Left colon (tissue), 2 donors: ENCODE data around the gene AKAP1. TPM values are rescaled to one million over a fixed set of nuclear protein-coding genes. Genes with fewer than 3 reads are reported as not detected.
A peak's percentile ranks its signal among the peaks of the same experiment; 100 is the strongest.
"Not testable (repeated sequence)": the region's sequence is repeated elsewhere in the genome, so short reads cannot be mapped to it uniquely, and the experiment has no call there.

ENCODE experiments used
- ATAC-seq: fragments of 200-7000 bp; cut with Tn5 transposase; one replicate; pipeline ENCODE4 v1.9.1; 2020; ENCODE audit warnings: mild to moderate bottlenecking, moderate library complexity
- DNase-seq, 2 donors: peaks; one replicate each; pipeline ENCODE4 v3.0.0-alpha.2; 2020
- intact Hi-C, 2 donors: fragments of 100-400 bp; cut with DNase I in 1 of 2; cut with micrococcal nuclease in 1 of 2; formaldehyde crosslinking; loops; one replicate each; pipeline versions ENCODE4 v1.11.2 to v1.14.0; 2022; cut with DNase I, micrococcal nuclease
- total RNA-seq, 2 donors: library from RNA; stranded (reverse); fragmentation: NEBNext Ultra II Directional; extraction: Animal tissue kit (Norgen Biotek cat#: 25700); gene quantifications; one replicate each; pipeline ENCODE4 v1.2.1, GENCODE V29; 2021
- donor health status: DM: no; HTN: no; CAD: no.
- donor health status: DM: yes; HTN: yes; CAD: no.

AKAP1 gene
- total RNA-seq, 2 donors from 2014 or later, result 129 to 145 TPM

DNA sequence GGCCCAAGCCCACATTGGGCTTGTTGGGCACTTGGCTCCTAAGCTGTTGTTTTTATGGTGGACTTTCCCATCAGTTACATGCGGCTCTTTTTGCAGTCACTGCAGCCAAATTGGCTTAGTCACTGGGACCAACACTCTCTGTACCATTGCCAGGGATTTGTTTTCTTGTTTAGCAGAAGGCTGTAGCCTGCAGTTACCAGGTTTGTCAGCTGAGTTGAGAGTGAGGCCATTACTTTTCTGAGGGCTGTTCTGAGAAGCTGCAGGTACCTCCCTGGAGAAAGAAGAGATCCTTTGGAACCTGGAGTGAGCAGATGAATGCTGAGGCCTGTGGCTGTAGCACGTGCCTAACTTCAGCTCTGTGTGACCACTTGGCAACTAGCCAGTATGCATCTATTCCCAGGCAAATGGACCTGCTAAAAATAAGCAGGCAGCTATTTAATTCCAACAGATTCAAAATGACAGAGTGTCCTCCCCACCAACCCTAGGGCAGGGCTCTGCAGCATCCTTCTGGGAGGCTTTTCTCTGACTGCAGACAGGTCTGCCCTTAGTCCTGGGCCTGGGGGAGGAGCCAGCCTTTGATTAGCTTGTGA lies 12.9 kb downstream of the AKAP1 start:
- DNase-seq (no peak), ATAC-seq (no peak)
- intact Hi-C loops, result no loop called here

DNA sequence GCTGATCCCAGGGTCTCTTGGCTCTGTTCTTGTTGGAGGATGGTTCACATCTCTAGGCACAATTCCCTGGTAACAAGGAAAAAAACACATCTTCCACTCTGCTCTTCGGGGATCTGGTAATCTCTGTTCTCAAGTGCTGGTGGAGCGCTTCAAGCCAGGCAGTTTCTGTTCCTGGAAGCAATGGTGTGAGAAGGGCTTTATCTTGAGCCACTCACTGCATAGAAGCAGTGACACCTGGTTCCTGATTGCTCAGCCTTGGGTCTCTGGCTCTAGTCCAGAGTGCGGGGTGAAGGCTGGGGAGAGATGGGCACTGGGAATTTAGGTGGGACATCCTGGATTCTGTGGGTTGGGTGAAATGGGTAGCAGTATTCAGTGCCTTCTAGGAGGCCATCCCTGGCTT lies 14.1 kb downstream of the AKAP1 start:
- peak; percentile 44 for ATAC-seq
- intact Hi-C loops, result no loop called here
- DNase-seq, result no peak

DNA sequence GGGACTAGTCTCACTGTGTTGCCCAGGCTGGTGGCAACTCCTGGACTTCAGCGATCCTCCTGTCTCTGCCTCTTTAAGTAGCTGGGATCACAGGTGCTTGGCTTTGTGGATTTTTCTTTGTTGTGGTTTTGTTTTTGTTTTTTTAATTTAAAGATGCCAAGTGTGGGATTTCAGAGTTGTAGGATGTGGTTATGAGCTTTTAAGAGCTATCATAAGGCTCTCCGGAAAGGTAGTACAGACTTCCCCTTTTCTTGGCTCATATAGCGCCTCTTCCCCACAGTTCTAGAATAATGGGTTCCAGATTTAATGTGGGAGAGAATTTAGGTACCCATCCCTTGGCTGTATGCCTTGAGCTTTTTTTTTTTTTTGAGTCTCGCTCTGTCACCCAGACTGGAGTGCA lies 17.1 kb downstream of the AKAP1 start:
- intact Hi-C loops, result no loop called here
- no peak for ATAC-seq
- DNase-seq, result no peak

DNA sequence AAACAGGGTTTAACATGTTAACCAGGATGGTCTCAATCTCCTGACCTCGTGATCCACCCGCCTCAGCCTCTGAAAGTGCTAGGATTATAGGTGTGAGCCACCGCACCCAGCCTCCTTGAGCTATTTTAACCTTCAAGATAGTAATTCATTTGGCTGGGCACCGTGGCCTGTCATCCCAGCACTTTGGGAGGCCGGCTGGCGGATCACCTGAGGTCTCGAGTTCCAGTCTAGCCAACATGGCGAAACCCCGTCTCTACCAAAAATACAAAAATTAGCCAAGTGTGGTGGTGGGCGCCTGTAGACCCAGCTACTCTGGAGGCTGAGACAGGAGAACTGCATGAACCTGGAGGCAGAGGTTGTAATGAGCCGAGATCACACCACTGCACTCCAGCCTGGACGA lies 17.6 kb downstream of the AKAP1 start:
- DNase-seq, ATAC-seq, intact Hi-C loops: not testable (repeated sequence)

DNA sequence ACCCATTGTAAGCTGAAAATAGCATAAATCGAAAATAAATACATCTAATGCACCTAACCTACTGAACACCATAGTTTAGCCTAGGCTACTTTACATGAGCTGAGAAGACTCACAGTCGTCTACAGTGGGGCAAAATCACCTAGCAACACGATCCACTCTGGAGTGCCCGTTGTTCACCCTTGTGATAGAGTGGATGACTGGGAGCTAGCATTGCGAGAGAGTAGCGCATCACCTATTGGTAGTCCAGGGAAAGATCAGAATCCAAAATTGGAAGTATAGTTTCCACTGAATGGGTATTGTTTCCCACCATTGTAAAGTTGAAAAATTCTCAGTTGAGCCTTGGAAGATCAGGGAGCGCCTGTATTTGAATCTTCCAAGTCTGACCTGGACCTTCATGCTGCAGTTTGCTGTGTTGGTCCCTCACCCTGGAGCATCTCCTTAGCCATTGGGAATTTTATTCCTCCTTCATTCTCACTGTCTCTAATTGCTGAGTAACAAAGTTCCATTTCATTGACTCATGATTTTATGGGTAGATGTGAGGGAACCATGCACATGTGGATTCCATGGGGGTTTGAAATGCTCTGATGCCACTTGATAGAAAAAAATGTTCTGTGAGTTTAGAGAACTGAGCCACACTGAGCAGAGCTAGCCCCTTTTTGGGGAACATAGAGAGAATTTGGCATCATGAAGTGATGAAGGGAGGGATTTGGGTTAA lies 19.6 kb downstream of the AKAP1 start:
- intact Hi-C loops, result no loop called here
- no peak for DNase-seq
- ATAC-seq, result no peak

DNA sequence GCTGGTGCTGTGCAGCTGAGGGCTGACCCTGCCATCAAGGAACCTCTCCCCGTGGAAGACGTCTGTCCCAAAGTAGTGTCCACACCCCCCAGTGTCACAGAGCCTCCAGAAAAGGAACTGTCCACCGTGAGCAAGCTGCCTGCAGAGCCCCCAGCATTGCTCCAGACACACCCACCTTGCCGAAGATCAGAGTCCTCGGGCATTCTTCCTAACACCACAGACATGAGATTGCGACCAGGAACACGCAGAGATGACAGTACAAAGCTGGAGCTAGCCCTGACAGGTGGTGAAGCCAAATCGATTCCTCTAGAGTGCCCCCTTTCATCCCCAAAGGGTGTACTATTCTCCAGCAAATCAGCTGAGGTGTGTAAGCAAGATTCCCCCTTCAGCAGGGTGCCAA lies 20.5 kb downstream of the AKAP1 start:
- intact Hi-C loops, result no loop called here
- ATAC-seq (peak; percentile 17), DNase-seq (no peak)

DNA sequence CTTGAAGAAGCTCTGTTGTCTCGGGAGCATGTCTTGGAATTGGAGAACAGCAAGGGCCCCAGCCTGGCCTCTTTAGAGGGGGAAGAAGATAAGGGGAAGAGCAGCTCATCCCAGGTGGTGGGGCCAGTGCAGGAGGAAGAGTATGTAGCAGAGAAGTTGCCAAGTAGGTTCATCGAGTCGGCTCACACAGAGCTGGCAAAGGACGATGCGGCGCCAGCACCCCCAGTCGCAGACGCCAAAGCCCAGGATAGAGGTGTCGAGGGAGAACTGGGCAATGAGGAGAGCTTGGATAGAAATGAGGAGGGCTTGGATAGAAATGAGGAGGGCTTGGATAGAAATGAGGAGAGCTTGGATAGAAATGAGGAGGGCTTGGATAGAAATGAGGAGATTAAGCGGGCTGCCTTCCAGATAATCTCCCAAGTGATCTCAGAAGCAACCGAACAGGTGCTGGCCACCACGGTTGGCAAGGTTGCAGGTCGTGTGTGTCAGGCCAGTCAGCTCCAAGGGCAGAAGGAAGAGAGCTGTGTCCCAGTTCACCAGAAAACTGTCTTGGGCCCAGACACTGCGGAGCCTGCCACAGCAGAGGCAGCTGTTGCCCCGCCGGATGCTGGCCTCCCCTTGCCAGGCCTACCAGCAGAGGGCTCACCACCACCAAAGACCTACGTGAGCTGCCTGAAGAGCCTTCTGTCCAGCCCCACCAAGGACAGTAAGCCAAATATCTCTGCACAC lies 21.2 kb downstream of the AKAP1 start:
- DNase-seq (peak; percentile 47 to 55), ATAC-seq (peak; percentile 31)
- intact Hi-C loops, result no loop called here

DNA sequence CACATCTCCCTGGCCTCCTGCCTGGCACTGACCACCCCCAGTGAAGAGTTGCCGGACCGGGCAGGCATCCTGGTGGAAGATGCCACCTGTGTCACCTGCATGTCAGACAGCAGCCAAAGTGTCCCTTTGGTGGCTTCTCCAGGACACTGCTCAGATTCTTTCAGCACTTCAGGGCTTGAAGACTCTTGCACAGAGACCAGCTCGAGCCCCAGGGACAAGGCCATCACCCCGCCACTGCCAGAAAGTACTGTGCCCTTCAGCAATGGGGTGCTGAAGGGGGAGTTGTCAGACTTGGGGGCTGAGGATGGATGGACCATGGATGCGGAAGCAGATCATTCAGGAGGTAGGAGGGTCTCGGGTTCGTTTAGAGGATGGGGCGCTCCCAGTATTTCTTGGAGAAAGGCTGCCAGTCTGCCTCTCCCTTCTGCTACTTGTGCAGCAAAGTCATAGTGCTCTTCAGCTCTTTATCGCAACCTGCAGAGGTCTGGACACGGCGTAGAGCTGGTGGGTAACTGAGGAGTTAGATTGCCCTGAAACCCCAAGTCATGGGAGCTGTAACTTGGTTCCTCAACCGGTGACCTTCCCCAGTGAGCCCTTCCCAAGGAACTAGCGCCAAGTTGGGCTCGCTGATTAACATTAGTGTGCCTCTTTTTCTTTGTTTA lies 21.9 kb downstream of the AKAP1 start:
- intact Hi-C loops, result no loop called here
- ATAC-seq, result no peak

DNA sequence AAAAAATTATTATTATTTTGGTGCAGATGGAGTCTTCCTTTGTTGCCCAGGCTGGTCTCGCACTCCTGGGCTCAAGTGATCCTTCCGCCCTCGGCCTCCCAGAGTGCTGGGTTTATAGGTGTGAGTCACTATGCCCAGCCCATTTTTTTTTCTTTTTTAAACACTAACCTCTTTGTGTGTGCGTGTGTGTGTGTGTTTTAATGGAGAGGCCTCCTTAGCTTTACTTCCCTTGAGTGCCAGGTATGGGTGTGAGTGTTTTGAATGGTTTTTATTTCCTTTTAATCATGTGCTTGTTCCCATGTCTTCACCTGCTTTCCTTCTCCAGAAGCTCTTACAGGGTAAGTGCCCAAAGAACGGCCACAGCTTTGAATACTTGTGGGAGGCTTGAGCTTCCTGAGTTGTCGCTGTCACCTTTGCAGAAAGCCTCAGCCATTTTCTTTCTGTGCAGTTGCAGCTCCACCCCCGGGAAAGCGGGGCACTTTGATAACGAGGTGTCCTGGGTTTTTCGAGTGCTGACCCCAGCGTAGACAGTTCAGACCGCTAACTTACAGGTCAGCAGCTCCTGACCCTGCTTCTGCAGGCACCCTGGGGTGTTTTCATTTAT lies 22.6 kb downstream of the AKAP1 start:
- DNase-seq (peak; percentile 69 to 81), ATAC-seq (peak; percentile 80)
- intact Hi-C loops, result no loop called here

More for the DNA sequence above, 21.9 kb downstream of the AKAP1 start:
- no peak for DNase-seq

DNA sequence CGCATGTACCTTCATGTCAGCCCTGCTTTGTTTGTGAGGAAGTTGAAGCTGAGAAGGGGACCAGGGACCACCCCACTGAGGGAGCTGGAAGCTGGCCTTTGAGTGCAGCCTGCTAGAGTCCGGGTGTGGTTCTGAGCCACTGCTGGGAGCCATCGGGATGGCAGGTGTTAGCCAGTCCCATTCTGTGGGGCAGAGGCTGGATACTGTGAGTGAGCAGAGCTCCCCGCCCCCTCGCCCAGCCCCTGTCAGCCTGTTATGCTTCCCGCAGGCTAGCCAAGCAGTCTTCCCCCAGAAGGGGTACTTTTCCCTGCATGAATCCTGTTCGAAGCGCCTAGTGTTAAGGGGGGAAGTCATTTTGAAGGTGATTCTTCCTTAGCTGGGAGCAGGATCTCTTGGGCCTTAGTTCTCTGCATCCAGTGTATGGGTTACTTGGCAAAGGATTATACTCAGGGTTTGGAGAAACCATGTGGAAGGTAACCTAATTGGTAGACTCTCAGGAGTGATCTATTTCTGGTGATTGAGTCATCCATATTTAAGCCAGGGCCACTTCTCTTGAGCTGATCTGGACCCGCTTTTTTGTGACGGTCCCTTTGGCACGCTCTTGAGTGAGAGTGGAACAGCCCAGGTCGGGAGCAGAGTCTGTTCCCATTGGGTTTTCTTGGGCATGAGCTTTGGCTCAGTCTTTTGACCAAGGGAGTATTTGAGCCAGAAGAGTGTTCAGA lies 23.8 kb downstream of the AKAP1 start:
- ATAC-seq (peak; percentile 67), DNase-seq (peak; percentile 69 to 80)
- intact Hi-C loops, result no loop called here

DNA sequence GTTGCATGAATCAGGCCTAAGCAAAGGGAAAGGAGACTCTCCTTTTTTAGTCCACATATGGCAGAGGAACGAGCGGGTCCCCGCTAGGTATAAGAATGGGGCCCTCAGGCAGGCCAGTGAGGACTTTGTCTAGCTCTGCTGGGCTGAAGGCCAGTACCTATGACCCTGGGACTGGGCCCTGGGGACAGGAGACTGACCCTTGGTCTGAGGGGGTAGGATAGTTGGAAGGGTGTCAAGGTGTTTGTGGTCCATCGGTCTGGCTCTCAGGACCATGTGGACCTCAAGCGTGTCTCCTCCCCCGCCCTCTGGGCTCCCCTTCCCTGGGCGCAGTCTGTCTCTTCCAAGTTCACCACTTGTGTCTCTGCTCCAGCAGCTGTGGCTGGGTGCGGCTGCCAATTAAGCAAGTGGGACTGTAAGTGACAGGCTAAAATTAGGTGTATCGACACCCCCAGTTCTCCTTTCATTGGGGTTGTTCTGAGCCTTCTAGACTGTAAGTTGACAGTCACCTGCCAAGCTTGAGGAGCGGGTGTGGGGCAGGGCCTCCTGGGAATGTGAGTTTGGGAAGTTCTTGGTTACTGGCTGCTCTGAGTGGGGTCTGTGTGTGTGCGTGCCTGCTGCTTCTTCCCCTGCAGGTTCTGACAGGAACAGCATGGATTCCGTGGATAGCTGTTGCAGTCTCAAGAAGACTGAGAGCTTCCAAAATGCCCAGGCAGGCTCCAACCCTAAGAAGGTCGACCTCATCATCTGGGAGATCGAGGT lies 24.5 kb downstream of the AKAP1 start:
- DNase-seq (peak; percentile 59 to 62), ATAC-seq (peak; percentile 28)
- intact Hi-C loops, result loop anchor here in 1 of 2 donors (10.0 kb wide), 1 partner anchor 105 kb away; no protein-coding TSS in a partner anchor

DNA sequence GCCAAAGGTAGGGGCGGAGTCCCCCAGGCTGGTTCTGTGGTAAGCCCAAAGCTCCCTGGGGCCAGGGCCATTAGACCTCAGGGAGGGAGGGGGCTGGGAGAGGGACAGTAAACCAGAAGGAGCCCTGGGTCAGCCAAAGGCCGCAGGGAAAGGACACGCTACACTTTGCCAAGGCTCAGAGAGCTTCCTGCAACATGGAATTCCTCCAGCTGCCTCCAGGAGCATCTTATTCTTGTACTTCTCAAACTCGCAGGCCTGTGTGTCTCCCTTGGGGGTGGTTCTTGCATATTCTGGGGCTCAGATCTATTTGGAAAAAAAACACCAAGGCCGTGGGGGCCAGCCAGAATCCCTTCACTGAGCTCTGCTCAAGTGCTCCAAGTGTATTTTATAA lies 25.1 kb downstream of the AKAP1 start:
- DNase-seq (peak; percentile 31 to 64), ATAC-seq (peak; percentile 1)
- intact Hi-C loops, result loop anchor here in 1 of 2 donors (10.0 kb wide), 1 partner anchor 105 kb away; no protein-coding TSS in a partner anchor

DNA sequence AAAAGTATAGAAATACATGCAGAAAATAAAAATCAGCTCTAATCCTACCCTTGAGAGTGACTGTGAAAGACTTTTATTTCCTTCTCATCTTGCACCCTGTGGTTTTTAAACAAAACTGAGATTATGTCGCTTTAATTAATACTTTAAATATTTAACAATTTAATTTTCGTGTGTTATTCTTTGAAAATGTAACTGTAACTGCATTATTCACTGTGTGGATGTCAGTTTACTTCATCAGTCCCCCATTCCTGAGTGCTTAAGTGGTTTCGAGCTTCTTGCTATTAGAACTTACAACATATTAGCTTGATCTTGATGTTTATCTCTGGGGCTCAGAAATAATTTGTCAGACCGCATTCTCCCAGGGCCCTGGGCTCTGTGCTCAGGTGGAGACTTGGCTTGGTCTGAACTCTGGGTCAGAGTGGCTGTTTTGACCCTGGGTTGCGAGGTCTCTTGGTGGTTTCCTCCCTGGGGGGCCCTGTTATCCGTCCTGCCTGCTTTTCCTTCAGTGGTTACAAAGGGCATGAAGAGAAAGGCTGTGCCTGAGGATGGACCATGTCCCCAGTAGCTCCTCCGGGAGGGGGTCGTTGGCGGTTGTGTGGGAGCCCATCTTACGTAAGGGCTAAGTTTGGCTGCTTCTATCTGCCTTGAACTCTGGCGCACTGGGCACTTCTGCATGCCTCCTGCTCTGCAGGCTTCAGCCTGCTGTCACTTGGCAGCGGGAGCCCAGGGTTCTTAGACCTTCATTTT lies 25.7 kb downstream of the AKAP1 start:
- DNase-seq (no peak), ATAC-seq (no peak)
- intact Hi-C loops, result loop anchor here in 1 of 2 donors (10.0 kb wide), 1 partner anchor 106 kb away; no protein-coding TSS in a partner anchor

DNA sequence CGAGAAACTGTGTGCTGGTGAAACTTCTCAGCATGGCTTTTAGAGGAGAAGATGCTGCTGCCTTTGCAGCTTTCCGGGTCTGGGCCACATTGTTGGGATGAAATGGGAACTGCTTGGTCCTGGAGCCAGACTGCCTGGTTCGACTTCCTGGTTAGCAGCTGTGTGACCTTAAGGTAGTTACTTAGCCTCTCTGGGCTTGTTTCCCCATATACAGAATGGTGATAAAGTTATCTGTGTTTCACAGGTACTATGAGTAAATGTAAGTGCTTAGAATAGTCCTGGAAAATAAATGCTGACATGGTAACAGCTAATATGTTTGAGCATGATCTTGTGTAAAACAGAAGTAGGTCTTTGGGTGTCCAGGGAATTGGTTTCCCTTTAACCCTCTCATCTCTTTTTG lies 26.3 kb downstream of the AKAP1 start:
- no peak for DNase-seq
- intact Hi-C loops, result loop anchor here in 1 of 2 donors (10.0 kb wide), 1 partner anchor 107 kb away; no protein-coding TSS in a partner anchor
- no peak for ATAC-seq

DNA sequence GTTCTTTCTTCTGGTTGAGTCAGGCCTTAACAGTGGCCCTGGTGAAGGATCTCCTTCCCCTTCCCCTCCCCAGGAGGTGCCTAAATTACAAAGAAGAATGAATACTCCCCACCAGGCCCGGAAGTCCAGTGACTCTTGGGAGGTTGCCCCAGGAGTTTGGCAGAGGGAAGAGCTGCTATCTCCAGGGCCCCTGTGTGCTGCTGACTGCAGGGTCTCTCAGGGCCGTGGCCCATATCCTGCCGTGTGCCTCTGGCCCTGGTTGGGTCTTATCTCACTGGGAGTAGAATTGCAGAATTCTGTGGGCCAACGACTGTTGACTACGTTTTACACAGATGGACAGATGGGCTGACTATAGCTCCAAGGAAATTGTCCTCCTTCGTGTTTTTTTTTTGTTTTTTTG lies 28.0 kb downstream of the AKAP1 start:
- DNase-seq (no peak), ATAC-seq (no peak)
- intact Hi-C loops, result loop anchor here in 1 of 2 donors (10.0 kb wide), 1 partner anchor 108 kb away; no protein-coding TSS in a partner anchor

DNA sequence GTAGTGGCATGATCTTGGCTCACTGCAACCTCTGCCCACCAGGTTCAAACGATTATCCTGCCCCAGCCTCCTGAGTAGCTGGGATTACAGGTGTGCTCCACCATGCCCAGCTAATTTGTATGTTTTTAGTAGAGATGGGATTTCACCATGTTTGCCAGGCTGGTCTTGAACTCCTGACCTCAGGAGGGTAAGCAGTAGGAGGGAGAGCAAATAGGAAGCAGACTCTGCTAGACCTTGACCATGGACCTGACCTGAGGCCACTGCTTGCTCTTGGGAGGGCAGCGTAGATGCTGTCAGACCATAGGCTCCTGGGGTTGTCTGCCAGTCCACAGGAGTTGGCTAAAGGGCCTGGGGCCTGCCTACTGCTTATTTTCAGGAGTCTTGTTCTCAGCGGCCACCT lies 28.6 kb downstream of the AKAP1 start:
- intact Hi-C loops, result loop anchor here in 1 of 2 donors (10.0 kb wide), 1 partner anchor 109 kb away; no protein-coding TSS in a partner anchor
- DNase-seq (no peak), ATAC-seq (no peak)
